HG03354 (cell line): ENCODE results near the gene PCDHAC1.
"Not testable (repeated sequence)": the region's sequence is repeated elsewhere in the genome, so short reads cannot be mapped to it uniquely, and the experiment has no call there.

ENCODE experiments used
- ATAC-seq: cut with Tn5 transposase; IDR thresholded peaks from one replicate; pipeline ENCODE4 v1.9.1; 2021; ENCODE audit warnings: mild to moderate bottlenecking; ENCODE audit not compliant: unreplicated experiment, poor library complexity, severe bottlenecking

PCDHAC1 gene, protein sequence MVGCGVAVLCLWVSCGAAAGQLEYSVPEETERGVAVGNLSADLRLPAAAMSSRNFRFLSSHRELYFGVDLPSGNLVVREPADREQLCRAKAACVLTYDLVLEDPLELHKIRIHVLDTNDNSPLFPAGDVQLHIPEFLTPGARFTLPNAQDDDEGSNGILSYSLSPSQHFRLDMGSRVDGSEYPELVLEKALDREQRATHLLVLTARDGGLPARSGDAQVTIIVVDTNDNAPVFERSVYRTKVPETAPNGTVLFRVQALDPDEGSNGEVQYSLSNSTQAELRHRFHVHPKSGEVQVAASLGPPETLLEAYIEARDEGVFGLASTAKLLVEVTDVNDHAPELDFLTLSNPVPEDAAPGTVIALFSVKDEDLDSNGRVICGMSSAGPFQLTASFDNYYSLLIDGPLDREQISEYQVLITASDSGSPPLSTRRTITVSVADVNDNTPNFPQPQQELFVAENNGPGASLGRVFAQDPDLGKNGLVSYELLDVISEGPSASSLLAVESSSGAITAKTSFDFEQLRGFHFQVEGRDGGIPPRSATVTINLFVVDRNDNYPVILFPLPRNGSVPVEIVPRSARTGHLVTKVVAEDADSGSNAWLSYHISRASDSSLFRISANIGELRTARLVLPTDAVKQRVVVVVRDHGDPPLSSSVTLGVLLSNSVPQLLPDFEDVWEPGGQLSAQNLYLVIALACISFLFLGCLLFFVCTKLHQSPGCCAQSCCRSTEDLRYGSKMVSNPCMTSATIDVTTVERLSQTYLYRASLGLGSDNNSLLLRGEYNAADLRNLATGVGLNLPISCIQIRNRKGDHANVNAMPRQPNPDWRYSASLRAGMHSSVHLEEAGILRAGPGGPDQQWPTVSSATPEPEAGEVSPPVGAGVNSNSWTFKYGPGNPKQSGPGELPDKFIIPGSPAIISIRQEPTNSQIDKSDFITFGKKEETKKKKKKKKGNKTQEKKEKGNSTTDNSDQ

DNA sequence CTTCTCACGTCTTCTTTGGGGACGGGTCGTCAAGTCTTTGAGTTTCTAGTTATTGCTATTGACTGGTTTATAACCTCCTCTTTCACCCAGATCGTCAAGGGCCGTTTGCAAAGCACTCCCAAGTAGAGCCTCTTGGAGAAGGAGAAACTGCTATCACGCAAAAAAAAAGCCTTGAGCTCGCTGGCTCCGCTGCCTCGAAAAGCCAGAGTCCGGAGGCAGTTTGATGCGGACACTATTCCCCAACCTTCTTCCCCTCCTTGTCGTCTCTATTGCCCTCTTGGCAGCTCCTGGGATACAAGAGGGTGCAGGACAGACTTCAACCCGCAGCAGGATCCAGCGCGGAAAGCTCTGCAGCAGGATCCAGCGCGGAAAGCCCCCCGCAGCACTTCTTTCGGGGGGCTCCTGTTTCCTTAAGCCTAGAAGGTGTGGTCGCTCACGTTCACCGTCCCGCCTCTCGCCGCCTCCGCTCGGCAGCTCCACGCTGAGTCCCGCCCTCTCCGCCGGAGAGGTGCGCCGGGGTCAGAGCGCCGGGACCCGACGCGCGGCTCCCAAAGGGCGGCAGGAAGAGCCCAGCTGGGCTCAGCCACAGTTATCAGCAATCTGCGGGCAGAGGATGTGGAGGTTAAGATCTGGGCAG, at the start of gene PCDHAC1:
Gene PCDHAC1 (plus strand): TSS at position 494 of the 637 bp plus-strand sequence. CDS start 594 bp downstream, outside the sequence.
- ATAC-seq, result no peak

DNA sequence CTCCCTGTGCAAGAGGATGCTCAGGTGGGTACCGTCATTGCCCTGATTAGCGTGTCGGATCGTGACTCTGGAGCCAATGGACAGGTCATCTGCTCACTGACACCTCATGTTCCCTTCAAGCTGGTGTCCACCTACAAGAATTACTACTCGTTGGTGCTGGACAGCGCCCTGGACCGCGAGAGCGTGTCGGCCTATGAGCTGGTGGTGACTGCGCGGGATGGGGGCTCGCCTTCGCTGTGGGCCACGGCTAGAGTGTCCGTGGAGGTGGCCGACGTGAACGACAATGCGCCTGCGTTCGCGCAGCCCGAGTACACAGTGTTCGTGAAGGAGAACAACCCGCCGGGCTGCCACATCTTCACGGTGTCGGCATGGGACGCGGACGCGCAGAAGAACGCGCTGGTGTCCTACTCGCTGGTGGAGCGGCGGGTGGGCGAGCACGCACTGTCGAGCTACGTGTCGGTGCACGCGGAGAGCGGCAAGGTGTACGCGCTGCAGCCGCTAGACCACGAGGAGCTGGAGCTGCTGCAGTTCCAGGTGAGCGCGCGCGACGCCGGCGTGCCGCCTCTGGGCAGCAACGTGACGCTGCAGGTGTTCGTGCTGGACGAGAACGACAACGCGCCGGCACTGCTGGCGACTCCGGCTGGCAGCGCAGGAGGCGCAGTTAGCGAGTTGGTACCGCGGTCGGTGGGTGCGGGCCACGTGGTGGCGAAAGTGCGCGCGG, 49.4 kb upstream of the PCDHAC1 start:
- not testable (repeated sequence) for ATAC-seq

DNA sequence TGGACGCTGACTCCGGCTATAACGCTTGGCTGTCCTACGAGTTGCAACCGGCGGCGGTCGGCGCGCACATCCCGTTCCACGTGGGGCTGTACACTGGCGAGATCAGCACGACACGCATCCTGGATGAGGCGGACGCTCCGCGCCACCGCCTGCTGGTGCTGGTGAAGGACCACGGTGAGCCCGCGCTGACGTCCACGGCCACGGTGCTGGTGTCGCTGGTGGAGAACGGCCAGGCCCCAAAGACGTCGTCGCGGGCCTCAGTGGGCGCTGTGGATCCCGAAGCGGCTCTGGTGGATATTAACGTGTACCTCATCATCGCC, 48.9 kb upstream of the PCDHAC1 start:
- no peak for ATAC-seq

DNA sequence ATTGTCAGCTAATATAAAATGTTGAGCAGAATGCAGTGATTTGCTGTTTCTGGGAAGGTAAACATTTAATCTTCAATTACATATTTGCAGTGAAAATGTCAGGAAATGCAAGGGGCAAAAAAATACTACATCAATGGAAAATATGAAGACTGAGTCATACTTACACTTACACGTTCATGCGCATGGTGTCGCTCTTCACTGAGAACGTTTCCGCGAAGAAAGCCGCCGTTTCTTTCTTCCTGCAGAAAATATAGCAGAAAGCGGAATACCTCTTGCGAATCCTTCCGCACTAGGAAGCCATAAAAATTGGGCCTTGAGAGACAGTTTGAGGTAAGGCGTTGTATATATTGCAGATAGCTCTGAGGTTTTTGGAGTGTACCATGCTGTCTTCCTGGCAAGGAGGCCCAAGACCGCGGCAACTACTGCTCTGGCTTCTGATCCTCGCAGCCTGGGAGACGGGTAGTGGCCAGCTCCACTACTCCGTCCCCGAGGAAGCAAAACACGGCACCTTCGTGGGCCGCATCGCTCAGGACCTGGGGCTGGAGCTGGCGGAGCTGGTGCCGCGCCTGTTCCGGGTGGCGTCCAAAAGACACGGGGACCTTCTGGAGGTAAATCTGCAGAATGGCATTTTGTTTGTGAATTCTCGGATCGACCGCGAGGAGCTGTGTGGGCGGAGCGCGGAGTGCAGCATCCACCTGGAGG, 44.1 kb upstream of the PCDHAC1 start, which contains the start of gene PCDHA13:
Gene PCDHA13 (plus strand): TSS at position 236 of the 702 bp plus-strand sequence. CDS start 145 bp downstream, at position 381.
- ATAC-seq, result no peak

DNA sequence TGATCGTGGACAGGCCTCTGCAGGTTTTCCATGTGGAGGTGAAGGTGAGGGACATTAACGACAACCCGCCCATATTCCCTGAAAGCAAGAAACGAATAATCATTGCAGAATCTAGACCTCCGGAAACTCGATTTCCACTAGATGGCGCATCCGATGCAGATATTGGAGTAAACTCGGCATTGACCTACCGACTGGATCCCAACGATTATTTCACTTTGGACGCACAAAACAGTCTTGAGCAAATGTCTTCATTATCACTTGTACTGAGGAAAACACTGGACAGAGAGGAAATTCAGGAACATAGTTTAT, 43.6 kb upstream of the PCDHAC1 start:
- ATAC-seq, result no peak

DNA sequence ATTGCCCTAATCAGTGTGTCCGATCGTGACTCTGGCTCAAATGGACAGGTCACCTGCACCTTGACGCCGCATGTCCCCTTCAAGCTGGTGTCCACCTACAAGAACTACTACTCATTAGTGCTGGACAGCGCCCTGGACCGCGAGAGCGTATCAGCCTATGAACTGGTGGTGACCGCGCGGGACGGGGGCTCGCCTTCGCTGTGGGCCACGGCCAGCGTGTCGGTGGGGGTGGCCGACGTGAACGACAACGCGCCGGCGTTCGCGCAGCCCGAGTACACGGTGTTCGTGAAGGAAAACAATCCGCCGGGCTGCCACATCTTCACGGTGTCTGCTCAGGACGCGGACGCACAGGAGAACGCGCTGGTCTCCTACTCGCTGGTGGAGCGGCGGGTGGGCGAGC, 42.7 kb upstream of the PCDHAC1 start:
- no peak for ATAC-seq

DNA sequence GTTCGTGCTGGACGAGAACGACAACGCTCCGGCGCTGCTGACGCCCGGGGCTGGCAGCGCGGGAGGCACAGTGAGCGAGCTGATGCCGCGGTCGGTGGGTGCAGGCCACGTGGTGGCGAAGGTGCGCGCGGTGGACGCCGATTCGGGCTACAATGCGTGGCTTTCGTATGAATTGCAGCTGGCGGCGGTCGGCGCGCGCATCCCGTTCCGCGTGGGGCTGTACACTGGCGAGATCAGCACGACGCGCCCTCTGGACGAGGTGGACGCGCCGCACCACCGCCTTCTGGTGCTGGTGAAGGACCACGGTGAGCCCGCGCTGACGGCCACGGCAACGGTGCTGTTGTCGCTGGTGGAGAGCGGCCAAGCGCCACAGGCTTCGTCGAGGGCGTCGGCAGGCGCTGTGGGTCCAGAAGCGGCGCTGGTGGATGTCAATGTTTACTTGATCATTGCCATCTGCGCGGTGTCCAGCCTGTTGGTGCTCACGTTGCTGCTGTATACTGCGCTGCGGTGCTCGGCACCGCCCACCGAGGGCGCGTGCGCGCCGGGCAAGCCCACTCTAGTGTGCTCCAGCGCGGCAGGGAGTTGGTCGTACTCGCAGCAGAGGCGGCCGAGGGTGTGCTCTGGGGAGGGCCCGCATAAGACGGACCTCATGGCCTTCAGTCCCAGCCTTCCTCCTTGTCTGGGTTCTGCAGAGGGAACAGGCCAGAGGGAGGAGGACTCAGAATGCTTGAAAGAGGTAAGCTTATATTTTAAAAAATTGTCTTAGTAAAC, 42.0 kb upstream of the PCDHAC1 start:
- no peak for ATAC-seq

DNA sequence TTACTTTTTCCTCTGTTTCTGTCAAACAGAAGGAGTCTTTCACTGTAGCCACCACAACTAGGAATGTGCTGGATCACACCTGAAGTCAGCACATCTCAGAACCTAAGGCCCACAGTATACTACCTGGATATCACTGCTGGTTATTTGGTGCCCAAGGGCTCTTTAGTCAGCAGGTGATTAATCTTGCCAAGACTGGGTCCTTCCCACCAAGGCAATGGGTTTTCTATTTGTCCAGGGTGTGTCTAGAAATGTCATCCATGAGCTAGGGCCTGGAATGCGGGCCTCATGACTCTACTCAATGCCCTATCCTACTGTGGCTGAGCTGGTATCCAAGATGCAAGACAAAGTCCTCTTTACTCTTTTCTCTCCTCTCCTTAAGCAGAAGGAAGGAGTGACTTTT, 9.8 kb upstream of the PCDHAC1 start:
- no peak for ATAC-seq

DNA sequence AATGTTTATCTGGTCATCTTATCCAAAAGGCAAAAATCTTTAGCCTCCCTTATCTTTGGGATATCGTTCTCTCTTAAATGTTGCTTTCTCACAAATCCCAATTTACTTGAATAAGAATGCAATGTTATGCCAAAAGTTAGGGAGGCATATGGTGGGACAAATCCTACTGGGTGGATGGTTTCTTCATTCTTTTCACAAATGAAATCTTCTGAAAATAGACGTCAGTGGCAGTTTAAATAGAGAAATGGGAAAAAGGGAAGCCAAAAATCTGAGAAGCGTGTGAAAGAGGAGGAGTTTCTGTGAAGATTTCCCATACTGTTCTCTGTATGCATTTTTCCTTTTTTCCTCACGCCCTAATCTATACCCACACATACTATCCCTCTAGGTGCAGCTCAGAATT, 2.5 kb upstream of the PCDHAC1 start:
- no peak for ATAC-seq

DNA sequence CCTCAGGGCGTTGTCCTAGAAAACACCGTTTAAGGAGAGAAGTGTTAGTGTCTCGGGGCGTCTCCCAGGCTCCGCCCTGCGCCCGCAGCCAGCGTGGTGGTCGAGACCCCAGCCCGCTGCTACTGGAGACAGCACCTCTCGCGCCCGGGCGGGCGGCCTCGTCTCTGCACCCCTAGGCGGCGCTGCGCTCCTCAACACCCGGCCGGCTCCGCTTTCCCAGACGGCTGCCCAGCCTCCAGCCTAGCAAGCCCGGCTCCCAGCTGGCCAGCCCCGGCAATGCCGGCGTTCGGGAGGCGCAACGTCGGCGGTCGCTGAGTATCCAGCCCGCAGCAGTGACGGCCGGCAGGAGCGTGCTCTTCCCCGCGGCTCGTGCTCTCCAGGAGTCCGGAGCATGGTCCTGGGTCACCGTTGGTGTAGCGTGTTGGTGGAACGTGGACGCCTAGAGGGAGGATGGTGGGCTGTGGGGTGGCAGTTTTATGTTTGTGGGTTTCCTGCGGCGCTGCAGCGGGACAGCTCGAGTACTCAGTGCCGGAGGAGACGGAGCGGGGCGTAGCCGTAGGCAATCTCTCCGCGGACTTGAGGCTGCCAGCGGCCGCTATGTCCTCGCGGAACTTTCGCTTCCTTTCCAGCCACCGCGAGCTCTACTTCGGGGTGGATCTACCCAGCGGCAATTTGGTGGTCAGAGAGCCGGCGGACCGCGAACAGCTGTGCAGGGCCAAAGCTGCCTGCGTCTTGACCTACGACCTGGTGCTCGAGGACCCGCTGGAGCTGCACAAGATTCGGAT, 536 bp downstream of the PCDHAC1 start:
- ATAC-seq, result no peak

DNA sequence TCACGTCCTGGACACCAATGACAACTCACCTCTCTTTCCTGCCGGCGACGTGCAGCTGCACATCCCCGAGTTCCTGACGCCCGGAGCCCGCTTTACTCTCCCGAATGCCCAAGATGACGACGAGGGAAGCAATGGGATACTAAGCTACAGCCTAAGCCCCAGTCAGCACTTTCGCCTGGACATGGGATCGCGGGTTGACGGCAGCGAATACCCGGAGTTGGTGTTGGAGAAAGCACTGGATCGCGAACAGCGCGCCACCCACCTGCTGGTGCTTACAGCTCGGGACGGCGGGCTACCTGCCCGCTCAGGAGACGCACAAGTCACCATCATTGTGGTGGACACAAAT, 1.1 kb downstream of the PCDHAC1 start:
- ATAC-seq, result no peak

DNA sequence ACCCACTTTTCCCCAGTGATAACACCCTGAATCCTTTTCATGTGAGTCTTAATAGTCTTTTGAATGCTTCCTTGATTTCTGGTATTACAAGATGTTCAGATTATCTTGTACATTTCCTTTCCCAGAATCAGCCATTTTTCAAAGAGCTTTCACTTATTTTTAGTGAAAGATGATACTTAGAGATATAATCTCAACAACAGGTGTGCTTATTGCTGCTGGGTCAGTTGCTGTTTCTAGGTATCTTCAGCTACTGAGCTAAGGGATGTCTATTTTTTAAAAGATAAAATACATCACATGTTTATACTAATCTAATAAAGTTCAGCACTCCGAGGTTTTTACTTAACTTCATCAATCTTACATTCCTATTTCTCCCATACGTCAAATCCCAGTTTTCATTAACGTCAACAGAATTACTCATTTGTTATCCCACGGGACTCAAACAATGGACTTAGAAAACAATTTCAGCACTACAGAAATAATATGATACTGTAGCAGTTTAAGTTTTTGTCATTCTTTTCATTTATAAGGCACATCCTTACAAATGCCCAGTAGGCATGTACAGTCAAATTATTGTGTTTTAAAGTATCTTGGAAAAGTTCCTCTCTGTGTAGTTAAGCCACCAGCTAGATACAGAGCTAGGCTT, 9.0 kb downstream of the PCDHAC1 start:
- ATAC-seq, result no peak

DNA sequence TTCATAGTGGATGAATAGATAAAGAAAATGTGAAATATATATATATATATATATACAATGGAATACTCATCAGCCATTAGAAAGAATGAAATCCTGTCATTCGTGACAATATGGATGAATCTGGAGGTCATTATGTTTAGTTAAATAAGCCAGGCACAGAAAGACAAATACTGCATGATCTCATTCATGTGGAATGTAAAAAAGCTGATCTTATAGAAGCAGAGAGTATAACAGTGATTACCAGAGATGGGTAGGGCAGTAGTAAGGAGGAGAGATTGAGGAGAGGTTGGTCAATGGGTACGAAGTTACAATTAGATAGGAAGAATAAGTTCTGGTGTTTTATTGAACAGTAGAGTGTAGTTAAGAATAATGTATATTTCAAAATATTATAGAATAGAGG, 20.5 kb downstream of the PCDHAC1 start:
- no peak for ATAC-seq

DNA sequence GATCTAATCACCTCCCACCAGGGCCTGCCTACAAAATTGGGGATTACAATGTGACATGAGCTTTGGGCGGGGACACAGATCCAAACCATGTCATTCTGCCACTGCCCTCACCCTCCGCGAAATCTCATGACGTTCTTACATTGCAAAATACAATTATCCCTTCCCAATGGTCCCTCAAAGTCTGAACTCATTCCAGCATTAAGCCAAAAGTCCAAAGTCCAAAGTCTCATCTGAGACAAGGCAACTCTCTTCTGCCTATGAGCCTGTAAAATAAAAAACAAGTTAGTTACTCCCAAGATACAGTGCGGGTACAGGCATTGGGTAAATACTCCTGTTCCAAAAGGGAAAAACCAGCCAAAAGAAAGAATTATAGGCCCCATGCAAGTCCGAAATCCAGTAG, 25.5 kb downstream of the PCDHAC1 start:
- no peak for ATAC-seq

DNA sequence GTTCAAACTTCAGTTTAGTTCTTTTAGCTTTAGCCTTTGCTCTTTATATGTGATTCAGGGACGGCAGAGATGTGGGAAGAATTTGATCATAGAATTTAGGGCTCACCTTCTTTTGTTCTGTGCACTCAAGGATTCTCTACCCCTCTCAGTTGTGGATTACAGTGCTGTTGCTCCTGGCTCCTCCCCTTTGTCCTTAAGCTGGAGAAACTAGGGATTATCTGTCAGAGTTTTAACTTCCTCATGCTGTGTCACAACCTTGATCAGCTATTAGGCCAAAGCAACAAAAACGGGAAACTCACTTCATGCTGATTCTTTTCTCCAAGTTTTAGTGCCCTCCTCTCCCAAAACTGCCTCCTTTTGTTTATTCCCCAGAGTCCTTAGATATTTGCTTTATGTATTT, 27.1 kb downstream of the PCDHAC1 start:
- ATAC-seq, result no peak

DNA sequence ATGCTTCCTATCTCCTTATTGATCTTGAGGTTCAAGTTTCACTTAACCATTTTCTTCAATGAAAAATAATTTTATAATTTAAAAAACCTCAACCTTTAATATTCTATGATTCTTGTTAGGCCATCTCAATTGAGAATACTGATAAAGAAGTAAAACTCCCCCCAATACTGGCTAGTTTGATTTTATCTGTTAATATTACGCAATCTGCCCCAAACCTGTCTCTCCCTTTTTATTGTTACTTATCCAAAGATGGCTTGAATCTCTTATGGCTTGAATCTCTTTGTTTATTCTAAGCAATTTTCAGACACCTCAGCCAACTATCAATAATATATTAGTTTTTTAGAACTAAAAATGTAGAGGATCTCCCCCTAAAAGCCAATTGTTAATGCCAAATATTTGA, 36.1 kb downstream of the PCDHAC1 start:
- ATAC-seq, result no peak

DNA sequence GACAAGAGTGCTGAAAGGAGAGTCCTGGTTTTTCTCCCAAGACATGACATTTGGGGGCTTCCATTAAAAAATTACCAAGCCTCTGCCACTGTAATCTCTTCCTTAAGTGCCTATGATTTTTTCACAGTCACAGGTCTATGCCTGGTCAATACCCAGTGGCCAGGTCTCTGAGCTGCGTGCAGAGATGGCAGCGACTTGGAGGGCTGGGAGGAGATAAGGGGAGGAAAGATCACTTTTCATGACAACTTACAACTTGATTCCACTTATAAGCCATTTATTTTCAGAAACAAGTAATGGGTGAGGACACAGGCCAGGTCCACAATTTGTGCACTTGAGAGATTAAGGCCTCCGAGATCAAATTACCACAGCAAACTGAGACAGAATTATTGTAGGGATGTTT, 38.3 kb downstream of the PCDHAC1 start:
- ATAC-seq, result no peak

DNA sequence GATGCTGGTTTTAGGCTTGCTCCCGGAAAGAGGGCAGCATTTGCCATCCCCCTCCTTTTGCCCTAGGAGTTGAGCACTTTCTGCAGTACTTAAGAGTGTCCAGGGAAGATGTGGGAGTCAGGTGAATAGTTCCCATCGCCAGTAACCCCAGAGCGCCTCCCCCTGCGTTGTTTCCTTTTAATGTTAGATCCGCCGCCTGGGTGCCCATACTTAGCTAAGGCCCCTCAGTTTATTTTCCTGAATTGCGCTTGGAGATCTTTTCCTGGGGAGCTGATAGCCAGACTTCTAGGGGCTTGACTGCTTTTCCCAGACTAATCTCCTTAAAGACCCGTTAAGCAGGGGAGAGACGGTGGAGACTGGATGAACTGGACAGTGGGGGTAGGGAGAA, 39.8 kb downstream of the PCDHAC1 start:
- no peak for ATAC-seq
